ENCODE data around the gene RAB28.
A peak's percentile ranks its signal among the peaks of the same experiment; 100 is the strongest.

DNA sequence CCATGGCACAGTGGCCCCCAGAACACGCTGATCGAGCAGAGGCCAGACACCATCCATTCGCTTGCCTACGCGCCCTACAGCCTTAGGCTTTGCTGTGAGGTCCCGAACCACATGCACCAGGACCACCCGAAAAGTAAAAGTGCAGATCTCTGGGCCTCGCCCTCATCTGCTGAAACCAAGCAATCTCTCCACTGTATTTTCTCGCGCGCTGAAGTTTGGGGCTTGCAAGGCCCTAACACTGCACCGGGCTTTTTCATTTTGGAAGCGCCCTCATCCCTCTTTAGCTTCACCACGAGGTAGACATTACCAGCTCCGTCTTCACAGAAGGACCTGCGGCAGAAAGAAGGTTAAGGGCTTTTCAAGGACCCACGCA lies 39.0 kb upstream of the RAB28 start:
- TF ChIP-seq, protein P1, sequence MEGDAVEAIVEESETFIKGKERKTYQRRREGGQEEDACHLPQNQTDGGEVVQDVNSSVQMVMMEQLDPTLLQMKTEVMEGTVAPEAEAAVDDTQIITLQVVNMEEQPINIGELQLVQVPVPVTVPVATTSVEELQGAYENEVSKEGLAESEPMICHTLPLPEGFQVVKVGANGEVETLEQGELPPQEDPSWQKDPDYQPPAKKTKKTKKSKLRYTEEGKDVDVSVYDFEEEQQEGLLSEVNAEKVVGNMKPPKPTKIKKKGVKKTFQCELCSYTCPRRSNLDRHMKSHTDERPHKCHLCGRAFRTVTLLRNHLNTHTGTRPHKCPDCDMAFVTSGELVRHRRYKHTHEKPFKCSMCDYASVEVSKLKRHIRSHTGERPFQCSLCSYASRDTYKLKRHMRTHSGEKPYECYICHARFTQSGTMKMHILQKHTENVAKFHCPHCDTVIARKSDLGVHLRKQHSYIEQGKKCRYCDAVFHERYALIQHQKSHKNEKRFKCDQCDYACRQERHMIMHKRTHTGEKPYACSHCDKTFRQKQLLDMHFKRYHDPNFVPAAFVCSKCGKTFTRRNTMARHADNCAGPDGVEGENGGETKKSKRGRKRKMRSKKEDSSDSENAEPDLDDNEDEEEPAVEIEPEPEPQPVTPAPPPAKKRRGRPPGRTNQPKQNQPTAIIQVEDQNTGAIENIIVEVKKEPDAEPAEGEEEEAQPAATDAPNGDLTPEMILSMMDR (optimal IDR thresholded peaks at IDR 0.05 in 1 of 3, IDR thresholded peaks at IDR 0.05 in 1 of 3, conservative IDR thresholded peaks at IDR 0.05 in 1 of 3; ENCODE audit: extremely low read depth in 1 of 3, insufficient read depth in 2 of 3, low read length in 3 of 3), result no peak
- peak; percentile 57 for TF ChIP-seq EZH2 (IDR thresholded peaks at IDR 0.05; ENCODE audit: low read length)
